Measurements from ENCODE around the gene UBALD2.
"Not testable (repeated sequence)": the region's sequence is repeated elsewhere in the genome, so short reads cannot be mapped to it uniquely, and the experiment has no call there.

Gene UBALD2

GRCh38 chr17:76264755-76265623 lies at the start of gene UBALD2:
Gene UBALD2, plus strand, starts transcription at chr17:76265348. Its CDS starts 158 bp downstream, at chr17:76265506.
- peak; percentile 99 for DNase-seq (ENCODE audit: low read depth)

DNA sequence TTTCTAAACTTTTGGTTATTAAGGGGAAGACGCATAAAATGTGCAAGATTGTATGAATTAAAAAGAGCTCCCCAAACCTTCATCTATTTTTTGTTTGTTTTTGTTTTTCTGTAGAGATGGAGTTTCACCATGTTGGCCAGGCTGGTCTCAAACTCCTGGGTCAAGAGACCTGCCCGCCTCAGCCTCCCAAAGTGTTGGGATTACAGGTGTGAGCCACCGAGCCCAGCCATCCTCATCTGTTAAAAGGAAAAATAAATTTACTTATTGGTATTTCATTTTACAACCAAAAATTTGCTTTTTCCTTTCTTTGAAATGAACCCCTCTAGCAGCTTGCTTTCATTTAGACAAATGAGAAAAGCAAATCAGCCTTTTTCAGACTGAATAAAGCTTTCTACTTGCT lies 48.1 kb upstream of the UBALD2 start:
- DNase-seq (ENCODE audit: low read depth), result no peak

DNA sequence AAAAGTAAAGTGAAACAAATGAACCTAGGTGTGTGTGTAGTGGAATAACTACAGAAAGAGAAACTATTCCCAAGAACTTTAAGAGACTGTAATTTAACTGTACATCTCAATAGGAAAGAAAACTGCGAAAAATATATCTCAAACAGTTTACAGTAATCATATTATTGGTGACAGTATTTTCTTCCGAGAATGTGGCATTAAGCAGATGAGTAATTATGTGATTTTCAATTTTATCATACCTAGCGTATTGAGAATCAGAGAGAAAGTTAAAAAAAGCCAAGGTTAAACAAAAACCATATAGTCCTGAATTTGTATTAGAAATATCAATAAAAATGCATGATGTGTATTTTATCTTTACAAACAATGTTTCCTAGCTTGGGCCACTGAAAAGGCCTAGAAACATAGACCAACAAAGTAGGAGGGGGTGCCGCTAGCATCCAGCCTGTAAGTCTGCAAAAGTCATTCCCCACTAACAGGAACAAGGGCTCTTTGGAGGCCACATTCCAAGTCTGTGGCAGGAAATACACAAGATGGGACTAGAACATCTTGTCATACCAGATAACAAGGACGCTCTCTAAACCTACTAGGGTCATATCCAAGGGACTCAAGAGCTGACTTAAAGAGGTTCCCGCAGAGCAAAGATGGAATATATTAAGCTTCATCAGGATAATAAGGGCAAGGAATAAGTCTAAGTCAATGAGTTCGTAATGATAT lies 45.3 kb upstream of the UBALD2 start:
- DNase-seq (ENCODE audit: low read depth), result no peak

DNA sequence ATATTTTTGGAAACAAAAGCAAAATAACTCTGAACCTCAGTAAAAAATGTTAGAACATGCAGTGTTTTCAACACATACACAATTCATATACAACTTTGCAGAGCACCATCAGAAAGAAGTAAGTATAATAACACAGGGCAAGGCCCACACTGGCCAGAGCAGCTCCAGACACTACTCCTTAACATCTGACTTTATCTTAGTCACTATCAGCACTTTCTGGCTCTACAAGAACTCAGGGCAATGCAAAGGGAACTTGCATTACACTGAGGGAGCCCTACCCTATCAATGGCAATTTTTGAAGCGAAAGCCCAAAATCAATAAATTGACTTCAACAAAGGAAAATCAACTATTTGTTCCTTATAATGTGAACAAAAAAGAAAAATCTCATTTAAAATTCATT lies 41.3 kb upstream of the UBALD2 start:
- no peak for DNase-seq (ENCODE audit: low read depth)

GRCh38 chr17:76225373-76226086 lies 39.6 kb upstream of the UBALD2 start:
- not testable (repeated sequence) for DNase-seq (ENCODE audit: low read depth)

- not testable (repeated sequence) for DNase-seq (ENCODE audit: low read depth)
Measured at GRCh38 chr17:76226749-76227148, 38.4 kb upstream of the UBALD2 start.

GRCh38 chr17:76232342-76232741 lies 32.8 kb upstream of the UBALD2 start:
- no peak for DNase-seq (ENCODE audit: low read depth)

DNA sequence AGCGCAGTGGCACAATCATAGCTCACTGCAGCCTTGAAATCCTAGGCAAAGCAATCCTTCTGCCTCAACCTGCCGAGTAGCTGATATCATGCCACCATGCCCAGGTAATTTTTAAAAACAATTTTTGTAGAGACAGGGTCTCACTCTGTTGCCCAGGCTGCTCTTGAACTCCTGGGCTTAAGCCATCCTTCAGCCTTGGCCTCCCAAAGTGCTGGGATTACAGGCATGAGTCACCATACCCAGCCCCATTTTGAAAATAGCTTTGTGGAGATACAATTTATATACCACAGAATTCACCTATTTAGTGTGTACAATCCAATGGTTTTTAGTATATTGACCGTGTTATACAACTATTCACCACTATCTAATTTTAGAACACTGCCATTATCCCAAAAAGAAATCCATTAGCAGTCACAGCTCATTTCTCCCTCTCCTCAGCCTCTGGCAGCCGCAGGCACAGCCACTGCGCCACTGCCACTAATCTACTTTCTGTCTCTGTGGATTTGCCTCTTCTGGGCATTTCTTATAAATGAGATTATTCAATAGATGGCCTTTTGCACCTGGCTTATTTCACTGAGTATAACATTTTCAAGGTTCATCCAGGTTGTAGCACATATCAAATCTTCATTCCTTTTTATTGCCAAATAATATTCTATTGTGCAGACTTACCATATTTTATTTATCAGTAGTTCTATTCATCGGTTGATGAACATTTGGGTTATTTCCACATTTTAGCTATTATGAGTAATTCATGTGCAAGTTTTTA lies 31.4 kb upstream of the UBALD2 start:
- DNase-seq (ENCODE audit: low read depth), result no peak

DNA sequence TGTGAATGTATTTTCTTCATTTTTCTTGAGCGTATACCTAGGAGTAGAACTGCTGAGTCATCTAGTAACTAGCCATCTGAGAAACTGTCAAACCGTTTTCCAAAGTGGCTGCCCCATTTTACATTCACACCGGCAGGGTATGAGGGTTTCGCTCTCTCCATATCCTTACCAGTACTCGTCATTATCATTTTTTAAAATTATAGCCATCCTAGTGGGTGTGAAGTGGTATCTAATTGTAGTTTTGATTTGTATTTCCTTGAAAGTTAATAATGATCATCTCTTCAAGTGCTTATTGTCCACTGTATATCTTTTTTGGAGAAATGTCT lies 30.8 kb upstream of the UBALD2 start:
- no peak for DNase-seq (ENCODE audit: low read depth)

GRCh38 chr17:76235883-76236282 lies 29.3 kb upstream of the UBALD2 start:
- DNase-seq (ENCODE audit: low read depth), result no peak

- no peak for DNase-seq (ENCODE audit: low read depth)
Measured at GRCh38 chr17:76236603-76237002, 28.5 kb upstream of the UBALD2 start.

- no peak for DNase-seq (ENCODE audit: low read depth)
Measured at GRCh38 chr17:76237859-76238313, 27.3 kb upstream of the UBALD2 start.

GRCh38 chr17:76238847-76239537 lies 26.2 kb upstream of the UBALD2 start:
- DNase-seq (ENCODE audit: low read depth), result no peak

GRCh38 chr17:76239538-76240274 lies 25.4 kb upstream of the UBALD2 start:
- no peak for DNase-seq (ENCODE audit: low read depth)

- DNase-seq (ENCODE audit: low read depth), result peak; percentile 52
Measured at GRCh38 chr17:76240461-76241203, 24.5 kb upstream of the UBALD2 start, which contains the start of gene RNF157. Gene RNF157, minus strand, starts transcription at chr17:76240493. Its CDS starts 253 bp downstream, at chr17:76240240.

- no peak for DNase-seq (ENCODE audit: low read depth)
Measured at GRCh38 chr17:76241204-76241538, 24.0 kb upstream of the UBALD2 start.

DNA sequence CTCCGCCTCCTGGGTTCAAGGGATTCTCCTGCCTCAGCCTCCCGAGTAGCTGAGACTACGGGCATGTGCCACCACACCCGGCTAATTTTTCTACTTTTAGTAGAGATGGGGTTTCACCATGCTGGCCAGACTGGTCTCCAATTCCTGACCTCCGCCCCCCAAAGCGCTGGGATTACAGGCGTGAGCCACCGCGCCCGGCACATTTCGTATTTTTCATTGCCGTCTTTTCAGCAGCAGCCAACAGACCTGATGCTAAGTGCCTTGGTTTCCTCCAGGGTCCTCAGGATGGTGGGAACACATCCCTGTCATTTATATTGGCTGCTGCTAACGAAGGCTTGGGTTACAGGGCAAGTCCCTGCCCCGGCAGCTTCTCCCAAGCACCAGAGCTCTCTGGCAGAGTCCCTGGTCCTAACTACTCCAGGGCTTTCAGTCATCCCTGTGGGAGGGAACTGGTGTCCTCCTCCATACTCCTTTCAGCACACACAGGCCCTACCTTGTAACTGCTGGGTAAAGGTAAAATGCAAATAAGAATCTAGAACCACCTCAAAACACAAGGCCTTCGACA lies 23.4 kb upstream of the UBALD2 start:
- no peak for DNase-seq (ENCODE audit: low read depth)

DNA sequence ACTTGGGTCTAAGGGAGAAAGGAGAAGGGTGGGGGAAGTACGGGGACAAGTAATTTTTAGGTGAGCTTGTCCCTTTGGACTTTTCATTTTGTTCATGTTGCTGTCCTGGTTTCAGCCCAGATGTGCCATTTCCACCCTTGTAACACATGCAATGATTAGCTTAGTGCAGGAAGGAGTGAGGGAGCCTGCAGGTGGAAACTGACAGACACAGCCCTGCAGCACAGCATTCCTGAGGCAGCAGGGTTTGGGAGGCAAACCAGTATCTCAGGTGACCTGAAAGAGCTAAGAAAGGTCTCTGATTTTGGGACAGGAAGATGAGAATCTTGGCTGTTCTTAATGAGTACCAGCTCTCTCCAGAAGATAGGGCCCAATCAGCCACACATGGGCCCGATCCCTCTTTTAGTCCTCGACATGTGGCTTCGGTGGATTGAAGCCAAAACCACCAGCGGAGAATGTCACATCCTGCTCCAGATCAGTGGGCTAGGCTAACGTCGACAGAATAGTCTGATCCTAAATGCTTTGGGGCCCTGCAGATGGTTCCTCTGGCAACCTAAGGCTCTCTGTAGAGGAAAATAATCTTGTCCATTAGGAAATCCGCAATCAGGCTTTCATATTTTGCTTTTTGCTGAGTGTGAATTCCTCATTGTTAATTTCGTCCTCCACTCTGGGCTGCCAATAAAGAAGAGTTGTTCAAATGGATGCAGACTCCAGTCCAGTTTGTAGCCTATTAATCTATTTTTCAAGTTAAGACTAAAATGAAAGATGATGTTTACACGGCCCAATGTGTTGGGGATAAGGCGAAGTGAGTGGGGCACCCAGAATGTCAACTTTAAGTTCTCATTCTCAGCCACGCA lies 21.1 kb upstream of the UBALD2 start:
- DNase-seq (ENCODE audit: low read depth), result no peak

DNA sequence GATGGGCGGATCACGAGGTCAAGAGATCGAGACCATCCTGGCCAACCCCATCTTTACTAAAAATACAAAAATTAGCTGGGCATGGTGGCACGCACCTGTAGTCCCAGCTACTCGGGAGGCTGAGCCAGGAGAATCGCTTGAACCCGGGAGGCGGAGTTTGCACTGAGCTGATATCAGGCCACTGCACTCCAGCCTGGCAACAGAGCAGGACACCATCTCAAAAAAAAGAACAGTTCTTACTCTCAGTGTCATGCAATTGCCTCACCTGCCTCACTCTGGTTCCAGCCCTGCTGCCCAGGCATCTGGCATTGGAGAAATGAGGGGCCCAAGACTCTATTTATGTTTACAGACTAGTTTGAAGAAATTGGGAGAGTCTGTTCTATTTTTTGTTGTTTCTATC lies 20.4 kb upstream of the UBALD2 start:
- not testable (repeated sequence) for DNase-seq (ENCODE audit: low read depth)
